NB4 (cell line): ENCODE results near the gene SLC38A2.

Source experiments
- DNase-seq: peaks from one replicate; pipeline ENCODE4 v3.0.0; 2010; ENCODE audit warnings: low read depth
- H3K4me3 ChIP-seq: one replicate; pipeline ENCODE4 v1.5.1; 2011; ENCODE audit warnings: mild to moderate bottlenecking, low read depth, low read length, moderate library complexity
- MYC ChIP-seq: IDR thresholded peaks from 2 replicates; pipeline ENCODE4 v1.6.1; 2011; ENCODE audit warnings: low read depth, low read length
- POLR2A ChIP-seq: IDR thresholded peaks from 2 replicates; pipeline ENCODE4 v1.6.1; 2011; ENCODE audit warnings: mild to moderate bottlenecking; ENCODE audit not compliant: insufficient read length; ENCODE audit errors: extremely low read depth
- TF ChIP-seq, protein P1 (sequence below): IDR thresholded peaks from 2 replicates; pipeline ENCODE4 v1.6.1; 2011; ENCODE audit warnings: low read depth, low read length
- TF ChIP-seq, protein P2 (sequence below): IDR thresholded peaks from one replicate; pipeline ENCODE4 v1.5.1; 2012; ENCODE audit warnings: low read depth, low read length

SLC38A2 gene

DNA sequence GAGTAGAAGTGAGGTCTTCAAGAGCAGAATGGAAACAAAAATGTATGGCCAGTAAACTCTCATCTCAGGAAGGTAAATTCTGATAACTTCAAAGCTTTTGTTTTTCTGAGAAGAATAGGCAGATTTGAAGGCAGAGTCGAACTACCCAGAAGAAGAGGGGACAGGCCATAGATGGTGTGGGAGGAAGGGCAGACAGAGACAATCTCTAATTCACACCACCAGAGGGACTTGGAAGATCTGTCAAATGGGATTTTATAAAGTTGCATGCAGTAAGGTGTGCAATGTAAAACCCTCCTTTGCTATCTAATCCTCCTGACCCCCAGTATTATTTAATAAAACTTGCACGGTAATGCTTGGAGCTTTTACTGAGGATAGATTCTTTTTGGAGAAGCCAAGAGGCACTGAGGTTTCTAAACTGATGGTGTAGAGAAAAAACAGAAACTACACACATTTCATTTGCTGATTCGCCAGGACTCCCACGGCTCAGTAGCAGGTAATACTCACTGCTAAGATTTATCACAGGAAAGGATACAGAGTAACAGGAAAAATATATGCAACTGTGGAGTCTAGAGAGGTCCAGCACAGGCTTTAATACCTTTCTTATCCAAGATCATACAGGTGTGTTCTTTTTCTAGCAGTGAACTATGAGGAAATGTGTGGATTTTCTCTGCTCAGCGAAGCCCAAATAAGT is 18.3 kb downstream of the SLC38A2 start:
- no peak for DNase-seq
- TF ChIP-seq MYC (no peak), POLR2A (no peak)
- TF ChIP-seq, protein P1, sequence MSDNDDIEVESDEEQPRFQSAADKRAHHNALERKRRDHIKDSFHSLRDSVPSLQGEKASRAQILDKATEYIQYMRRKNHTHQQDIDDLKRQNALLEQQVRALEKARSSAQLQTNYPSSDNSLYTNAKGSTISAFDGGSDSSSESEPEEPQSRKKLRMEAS = no peak
- TF ChIP-seq, protein P2, sequence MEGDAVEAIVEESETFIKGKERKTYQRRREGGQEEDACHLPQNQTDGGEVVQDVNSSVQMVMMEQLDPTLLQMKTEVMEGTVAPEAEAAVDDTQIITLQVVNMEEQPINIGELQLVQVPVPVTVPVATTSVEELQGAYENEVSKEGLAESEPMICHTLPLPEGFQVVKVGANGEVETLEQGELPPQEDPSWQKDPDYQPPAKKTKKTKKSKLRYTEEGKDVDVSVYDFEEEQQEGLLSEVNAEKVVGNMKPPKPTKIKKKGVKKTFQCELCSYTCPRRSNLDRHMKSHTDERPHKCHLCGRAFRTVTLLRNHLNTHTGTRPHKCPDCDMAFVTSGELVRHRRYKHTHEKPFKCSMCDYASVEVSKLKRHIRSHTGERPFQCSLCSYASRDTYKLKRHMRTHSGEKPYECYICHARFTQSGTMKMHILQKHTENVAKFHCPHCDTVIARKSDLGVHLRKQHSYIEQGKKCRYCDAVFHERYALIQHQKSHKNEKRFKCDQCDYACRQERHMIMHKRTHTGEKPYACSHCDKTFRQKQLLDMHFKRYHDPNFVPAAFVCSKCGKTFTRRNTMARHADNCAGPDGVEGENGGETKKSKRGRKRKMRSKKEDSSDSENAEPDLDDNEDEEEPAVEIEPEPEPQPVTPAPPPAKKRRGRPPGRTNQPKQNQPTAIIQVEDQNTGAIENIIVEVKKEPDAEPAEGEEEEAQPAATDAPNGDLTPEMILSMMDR = no peak
- H3K4me3 ChIP-seq = no peak overlapping the region

DNA sequence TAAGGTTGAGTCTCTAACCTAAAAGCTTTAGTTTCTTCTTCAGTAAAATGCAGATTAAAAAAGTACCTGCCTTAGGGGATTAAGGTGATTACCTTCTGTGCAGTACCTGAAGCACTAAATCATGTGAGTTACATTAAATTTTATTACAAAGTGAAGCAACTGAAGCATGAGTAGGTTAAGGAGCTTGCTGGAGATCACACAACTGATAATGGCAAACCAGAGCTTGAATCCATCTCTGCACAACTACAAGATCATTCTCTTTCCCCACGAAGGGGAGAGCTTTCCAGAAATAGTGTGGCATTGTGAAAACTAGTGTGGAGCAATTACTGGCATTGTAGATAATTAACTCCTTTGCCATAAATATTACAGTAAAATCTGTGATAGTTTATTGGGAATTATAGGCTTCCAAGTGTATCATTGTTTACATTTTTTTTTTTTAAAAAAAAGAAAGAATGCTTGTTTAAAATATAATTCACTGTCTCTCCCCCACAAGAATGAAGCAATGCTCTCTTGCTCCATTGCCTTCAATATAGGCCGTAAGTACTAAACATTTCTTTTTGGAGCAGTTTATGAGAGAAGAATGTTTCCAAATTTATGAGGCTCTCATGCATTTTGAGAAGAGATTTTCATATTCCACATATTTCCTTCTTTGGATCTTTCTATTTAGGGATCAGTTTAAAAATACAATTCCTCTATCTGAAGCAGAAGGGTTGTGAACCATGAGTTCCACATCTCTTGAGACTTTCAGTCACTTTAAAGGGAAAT is 20.5 kb downstream of the SLC38A2 start:
- TF ChIP-seq, protein P2 = no peak
- TF ChIP-seq, protein P1 = no peak
- TF ChIP-seq MYC (no peak), POLR2A (no peak)
- no peak for DNase-seq
- no peak overlapping the region for H3K4me3 ChIP-seq

DNA sequence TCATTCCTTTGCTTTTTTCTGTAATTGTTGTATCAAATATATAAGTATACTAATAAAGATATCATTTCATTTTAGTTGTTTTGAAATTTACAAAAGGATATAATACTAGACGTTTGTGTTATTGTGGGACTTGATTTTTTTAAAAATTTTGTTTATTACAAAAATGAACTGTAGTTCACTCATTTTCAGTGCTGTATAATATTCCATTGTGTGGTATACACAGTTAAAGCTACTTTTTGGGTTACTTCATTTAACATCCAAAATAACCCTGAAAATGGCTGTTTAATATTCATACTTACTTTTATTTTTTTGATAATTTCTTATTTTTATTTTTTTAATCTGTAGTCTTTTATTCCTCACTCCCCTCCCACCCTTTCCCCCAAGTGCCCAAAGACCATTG is 21.4 kb downstream of the SLC38A2 start:
- no peak for DNase-seq

DNA sequence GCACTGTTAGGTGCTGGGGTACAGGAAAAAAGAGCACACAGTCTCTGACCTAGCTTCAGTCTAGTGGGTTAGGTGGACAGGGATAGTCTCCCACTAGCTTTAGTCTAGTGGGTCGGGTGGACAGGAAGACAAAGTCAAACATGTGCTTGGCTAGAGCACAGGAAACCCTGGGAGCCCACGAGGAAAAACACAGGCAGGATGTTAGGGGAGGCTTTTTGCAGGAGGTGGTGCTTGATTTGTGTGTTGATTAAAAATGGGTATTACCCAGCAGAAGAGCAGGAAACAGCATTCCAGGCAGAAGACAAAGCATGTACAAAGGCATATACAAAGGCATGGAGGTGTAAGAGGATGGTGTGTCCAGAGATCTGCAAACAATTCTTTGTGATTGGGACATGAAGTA is 23.3 kb downstream of the SLC38A2 start:
- TF ChIP-seq POLR2A = no peak
- TF ChIP-seq, protein P1 = no peak
- no peak for TF ChIP-seq MYC
- TF ChIP-seq, protein P2 = no peak
- H3K4me3 ChIP-seq = no peak overlapping the region

More for the DNA sequence above, 21.4 kb downstream of the SLC38A2 start:
- no peak overlapping the region for H3K4me3 ChIP-seq
- TF ChIP-seq, protein P1 = no peak
- TF ChIP-seq, protein P2 = no peak
- no peak for TF ChIP-seq POLR2A
- no peak for TF ChIP-seq MYC

DNA sequence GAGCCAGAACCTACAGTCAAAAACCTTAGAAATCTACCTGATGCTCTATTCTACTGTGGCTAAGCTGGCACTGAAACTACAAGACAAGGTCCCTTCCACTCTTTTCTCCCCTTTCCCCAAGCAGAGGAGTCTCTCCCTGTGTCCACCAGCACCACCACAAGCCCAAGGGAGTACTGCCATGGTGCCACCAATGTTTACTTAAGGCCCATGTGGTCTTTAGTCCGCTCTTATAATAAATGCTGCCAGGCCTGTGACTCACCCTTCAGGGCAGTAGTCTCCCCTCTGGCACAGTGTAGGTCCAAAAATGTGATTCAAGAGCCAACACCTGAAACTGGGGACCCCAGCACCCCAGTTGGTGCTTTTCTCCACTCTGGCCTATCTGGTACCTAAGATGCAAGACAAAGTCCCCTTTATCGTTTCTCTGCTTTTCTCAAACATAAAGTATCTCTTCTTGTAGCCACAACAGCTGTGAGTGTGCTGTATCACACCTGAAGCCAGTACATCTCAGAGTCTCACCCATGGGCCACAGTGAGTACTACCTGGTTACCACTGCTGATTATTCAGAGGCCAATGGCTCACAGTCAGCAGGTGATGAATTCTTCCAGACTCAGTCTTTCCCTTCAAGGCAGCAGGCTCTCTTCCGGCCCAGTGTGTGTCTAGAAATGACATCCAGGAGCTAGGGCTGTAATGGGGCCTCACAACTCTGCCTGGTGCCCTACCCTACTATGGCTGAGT is 29.3 kb downstream of the SLC38A2 start:
- no peak for DNase-seq
- H3K4me3 ChIP-seq = no peak overlapping the region
- TF ChIP-seq, protein P2 = no peak
- no peak for TF ChIP-seq POLR2A
- no peak for TF ChIP-seq MYC
- TF ChIP-seq, protein P1 = no peak

More for the DNA sequence above, 23.3 kb downstream of the SLC38A2 start:
- no peak for DNase-seq
